Eye (tissue), 1 donor: Measurements from ENCODE around the gene TROAP.

Source experiments
- DNase-seq: peaks from one replicate; pipeline ENCODE4 v3.0.0-alpha.2; 2015

Gene TROAP

DNA sequence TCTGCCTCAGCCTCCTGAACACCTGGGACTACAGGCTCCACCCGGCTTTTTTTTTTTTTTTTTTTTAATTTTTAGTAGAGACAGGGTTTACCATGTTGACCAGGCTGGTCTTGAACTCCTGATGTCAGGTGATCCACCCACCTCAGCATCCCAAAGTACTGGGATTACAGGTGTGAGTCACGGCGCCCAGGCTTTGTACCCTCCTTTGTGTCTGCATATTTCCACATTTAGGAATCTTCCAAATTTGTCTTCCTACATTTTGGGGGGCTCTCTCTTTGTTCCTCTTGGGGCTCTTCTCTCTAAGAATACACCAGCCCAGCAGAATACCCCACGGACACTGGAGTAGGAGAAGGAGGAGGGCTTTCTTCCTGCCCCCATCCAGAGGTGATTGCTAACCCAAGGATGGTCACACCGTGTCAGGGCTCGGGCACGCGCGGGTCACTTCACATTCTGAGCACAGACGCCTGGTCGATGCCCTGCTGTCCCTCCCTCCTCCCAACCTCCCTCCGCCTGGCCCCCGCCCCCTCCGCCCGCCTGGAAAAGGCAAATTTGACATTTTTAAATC lies 21.5 kb downstream of the TROAP start:
- DNase-seq = no peak

DNA sequence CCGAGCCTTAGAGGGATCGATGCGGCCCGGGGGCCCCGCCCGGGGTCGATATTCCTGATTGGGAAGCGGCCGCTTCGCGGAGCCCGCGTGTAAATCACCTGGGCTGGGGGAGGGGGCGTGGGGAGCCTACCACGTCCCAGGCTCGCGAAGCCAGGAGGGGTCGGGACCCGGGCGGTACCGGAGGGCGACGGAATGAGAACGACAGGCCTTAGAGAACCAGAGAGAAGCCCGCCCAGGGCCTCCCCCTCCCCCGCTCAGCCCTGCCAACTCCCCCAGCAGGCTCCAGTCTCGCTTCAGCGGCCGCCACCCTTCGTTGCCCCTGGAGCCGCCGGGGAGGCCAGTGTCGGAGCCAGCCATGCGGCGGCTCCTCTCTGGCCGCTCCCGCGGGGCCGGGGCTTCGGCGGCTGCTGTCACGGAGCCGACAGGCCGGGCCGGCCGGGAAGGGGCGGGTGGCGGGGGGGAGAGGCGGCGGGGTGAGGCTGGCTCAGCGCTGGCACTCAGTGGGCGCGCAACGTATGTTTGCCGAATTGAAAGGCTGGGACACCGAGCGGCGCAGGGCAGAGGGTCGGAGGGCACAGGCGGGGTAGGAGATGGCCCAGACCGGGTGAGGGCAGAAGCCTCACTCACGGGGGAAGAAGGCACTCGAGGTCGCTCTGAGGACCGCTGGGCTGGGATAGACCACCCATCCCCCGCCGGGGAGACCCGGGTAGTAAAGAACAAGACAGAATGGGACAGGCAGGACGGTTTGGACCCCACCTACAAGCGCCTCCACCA lies 22.2 kb downstream of the TROAP start:
- peak; percentile 79 for DNase-seq

DNA sequence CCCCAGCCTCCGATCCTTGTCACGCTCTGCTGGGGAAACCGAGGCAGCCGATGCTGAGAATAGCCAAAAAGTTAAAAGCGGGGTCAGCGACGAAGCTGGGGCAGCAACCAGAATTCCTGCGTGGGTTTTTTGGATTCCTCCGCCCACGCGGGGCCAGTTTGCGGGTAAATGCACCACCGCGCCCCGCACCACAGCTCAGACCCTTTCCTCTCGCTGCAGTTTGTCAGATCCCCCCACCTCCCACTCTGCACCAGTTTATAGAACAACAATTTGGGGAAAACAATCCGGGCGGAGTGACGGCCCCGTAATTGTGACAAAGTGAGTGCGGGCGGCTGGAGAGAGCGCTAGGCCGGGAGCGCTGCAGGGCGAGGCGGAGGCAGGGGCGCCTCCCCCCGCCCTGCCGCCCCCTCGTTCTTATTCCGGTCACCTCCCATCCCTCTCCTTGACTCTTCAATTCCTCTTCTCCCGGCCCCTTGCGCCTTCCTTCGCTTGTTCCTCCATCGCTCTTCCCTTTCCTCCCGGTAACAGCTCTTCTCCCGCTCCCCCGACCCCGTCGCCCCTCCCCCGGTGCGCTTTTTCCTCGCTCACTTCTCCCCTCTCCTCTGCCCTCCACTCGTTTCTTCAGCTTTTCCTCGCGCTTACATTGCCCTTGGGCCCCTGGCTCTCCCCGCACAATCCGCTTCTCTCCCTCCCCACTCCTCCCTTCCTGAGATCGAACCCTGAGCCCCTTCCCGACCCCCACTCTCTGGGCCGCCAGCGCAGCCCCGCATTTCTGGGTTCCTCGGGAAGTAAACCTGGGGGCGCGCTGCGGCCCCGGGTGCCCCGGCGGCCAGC lies 23.0 kb downstream of the TROAP start:
- peak; percentile 63 for DNase-seq

DNA sequence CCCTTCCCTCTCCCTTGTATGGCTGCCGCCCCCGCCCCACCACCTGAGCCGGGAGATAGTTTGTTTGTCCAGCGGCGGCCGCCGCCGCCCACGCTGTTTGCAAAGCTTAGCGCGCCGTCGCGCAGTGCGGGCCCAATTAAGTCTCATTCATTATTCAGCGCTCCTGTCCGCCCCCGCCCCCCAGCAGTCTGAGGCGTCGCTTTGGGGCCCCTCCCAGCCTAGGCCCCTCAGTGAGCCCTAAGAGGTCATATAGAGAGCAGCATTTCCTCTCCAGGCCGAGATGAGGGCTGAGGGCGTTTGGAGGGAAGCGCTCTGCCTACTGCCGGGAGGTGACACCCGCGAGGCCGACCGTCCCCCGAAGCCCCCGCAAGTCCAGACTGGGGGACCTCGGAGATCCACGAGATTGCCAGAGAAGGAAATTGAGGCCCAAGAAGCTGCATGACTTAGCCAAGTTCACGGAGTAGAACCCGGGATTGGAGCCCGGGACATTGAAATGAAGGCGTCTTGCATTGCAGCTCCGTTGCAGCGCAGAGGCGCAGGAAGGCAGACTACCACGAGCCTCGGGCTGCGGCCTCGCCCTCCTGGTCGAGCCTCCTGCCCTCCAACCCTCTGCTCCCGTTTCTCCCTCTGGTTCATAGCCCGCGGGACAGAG lies 23.7 kb downstream of the TROAP start, which contains the start of gene DNAJC22:
TSS of gene DNAJC22 (plus strand) at position 230 of the 652 bp plus-strand sequence. CDS start 1,985 bp downstream, outside the sequence.
- peak; percentile 72 for DNase-seq

DNA sequence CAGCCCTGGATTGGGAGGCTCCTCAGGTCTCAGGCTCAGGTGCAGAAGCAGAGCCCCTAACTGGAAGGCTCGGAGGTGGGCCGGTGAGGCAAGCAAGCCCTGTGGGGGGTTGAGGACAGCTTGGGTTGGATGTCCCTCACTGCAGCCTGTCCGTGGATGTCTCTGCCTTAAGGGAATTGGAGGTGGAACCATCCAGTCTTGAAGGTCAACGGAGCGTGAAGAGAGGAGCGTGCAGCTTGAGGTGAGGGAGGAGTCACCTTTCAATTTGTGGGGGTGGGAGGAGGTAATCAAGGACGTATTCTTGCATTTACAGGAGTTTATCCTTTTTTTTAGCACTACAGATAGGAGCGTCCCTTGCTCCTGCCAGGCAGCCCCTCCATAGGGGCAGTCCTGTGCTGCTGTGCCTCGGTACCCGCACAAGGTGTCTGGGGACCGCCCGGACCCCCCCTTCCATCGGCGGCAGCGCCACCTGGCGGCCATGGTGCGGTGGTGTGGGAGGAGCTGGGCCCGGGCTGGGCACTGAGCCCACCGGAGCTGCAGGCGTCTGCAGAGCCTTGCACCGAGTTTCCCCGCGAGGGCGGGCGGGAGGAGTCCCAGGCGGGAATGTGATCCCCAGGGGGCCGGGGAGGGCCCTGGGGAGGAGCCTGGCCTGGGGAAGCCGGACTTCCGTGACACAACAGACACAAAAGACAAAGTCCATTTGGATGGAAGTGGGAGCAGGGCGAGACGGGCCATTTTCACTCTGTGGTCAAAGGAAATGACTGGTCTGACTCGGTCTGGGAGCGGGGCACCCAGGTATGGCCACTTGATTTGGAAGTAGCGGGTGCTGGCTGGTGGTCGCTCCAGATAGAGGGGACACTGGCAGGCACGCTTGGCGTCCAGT lies 24.5 kb downstream of the TROAP start:
- DNase-seq = peak; percentile 89

DNA sequence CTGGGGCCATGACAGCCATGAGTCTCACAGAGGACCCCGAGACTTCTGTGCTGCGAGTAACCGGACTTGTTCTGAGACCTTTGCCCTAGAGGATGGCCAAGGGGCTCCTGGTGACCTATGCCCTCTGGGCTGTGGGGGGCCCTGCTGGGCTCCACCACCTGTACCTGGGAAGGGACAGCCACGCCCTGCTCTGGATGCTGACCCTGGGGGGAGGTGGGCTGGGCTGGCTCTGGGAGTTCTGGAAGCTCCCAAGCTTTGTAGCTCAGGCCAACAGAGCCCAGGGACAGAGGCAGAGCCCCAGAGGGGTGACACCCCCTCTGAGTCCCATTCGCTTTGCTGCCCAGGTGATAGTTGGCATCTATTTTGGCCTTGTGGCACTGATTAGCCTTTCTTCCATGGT lies 25.7 kb downstream of the TROAP start:
- DNase-seq = no peak

DNA sequence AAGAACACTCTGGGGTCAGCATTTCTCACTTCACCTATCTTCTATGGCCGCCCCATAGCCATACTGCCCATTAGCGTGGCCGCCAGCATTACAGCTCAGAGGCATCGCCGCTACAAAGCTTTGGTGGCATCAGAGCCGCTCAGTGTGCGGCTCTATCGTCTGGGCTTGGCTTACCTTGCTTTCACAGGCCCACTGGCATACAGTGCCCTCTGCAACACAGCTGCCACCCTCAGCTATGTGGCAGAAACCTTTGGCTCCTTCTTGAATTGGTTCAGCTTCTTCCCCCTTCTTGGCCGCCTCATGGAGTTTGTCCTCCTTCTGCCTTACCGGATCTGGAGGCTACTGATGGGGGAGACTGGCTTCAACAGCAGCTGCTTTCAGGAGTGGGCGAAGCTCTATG lies 26.2 kb downstream of the TROAP start:
- DNase-seq = no peak

DNA sequence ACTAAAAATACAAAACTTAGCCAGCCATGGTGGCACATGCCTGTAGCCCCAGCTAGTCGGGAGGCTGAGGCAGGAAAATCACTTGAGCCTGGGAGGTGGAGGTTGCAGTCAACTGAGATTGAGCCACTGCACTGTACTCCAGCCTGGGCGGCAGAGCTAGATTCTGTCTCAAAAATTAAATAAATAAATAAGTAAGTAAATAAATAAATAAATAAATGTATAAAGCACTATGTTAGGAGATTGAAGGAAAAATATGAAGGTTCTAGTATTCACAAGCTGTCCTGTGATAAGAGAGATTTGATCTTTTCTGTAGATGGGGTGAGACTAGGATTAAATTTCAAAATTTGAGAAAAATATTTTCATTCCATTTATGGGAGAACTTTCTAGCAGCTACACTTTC lies 29.3 kb downstream of the TROAP start:
- no peak for DNase-seq

DNA sequence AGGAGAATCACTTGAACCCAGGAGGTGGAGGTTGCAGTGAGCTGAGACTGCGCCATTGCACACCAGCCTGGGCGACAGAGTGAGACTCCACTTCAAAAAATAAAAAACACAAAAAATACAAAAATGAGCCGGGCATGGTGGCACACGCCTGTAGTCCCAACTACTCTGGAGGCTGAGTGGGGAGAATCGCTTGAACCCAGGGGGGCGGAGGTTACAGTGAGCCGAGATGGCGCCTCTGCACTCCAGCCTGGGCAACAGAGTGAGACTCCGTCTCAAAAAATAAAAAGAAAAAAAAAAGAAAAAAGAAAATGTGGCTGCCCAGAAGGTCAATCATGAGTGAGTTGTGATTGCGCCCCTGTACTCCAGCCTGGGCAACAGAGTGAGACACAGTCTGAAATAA lies 32.9 kb downstream of the TROAP start:
- DNase-seq = no peak

DNA sequence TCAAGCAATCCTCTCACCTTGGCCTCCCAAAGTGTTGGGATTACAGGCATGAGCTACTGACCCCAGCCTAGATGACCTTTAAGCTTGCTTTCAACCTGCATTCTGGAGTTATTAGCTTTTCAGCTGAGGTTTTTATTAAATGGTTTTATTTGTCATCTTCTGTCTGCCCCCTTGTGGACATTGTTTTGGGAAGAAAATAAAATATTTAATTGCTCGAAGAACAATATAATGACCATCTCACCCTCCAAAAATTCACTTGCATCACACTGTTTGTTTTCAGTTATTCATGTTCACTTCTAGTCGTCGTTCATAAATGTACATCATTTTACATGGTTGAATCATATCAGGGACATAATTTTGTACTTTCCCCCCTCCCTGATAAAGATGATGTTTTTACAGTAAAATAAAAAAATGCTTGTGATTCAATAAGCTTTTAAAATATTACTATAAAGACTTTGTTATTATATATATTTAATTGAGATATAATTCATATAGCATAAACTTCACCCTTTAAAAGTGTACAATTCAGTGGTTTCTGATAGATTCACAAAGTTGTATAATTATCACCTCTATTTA lies 34.1 kb downstream of the TROAP start:
- no peak for DNase-seq

DNA sequence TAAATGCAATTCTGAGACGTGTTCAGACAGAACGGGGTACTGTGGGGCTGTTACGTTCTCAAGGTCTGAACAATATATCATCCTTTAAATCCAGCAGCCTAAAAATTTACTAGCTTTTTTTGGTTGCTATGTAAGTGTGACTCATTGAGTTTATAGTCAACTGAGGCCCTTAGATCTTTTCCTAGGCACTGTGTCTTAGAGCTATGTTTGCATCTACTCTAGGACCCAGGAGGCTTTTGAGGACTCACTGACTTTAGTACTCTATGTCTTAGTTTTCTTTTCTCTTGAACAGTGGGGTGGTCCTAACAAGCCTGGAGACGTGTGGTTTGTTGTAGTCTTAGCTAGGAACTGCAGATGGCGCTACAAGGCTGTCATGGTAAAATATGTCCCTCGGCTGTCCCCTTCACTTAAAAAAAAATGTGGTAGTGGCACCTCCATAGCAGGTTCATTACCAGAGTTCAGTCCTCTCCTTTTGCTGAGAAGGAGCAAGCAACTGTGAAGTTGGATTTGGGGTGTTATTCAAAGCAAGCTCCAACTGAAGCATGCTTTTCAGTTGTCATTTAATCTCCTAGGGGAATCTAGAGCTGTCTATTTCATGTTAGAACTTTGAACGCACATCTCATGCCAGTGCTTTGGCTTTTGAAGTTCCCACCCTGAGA lies 35.6 kb downstream of the TROAP start:
- DNase-seq = peak; percentile 91

DNA sequence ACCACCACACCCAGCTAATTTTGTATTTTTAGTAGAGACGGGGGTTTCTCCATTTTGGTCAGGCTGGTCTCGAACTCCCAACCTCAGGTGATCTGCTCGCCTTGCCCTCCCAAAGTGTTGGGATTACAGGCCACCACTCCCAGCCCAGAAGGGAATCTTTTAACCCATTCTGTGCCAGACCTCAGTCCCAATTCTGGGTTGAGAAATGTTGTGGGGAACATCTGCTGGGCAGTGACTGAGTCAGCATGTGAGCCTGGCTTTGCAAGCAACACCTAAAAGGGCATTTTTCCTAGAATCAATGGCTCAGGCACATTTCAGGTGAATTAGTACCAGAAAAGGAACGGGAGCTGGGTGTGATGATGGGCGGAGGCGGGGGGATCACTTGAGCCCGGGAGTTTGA lies 36.6 kb downstream of the TROAP start:
- no peak for DNase-seq

DNA sequence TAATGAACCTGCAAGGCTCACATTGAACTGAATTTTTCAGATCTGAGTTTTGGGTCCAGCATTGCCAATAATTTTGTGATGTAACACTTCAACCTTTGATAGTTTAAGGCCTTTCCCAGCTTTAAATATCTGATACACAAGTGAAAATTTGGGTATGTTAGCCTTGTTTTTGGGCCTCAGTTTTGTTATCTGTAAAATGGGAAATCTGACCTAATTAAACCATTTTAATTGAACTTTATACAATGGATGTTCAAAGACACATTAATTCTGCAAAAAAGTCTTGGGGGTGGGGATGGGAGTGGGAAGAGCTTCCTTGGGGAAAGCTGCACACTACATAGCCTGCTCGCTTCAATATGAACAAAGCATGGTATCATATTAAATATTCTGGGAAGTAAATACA lies 39.0 kb downstream of the TROAP start:
- no peak for DNase-seq

DNA sequence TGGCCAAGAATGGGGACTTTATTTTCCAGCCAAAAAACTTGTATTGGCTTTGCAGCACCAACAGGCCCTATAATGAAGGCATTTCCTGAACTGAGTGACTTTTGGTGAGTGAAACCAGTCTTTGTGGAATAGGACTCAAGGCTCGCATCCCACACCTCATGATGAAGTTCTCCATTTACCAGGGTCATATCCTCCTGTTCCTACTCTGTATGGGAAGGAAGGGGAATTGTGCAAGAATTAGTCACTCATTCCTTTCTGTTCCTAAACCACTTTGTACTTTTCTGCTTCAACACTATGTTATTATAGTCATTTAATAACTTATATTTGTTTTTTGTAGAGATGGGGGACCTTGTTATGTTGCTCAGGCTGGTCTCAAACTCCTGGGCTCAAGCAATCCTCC lies 41.9 kb downstream of the TROAP start:
- no peak for DNase-seq

DNA sequence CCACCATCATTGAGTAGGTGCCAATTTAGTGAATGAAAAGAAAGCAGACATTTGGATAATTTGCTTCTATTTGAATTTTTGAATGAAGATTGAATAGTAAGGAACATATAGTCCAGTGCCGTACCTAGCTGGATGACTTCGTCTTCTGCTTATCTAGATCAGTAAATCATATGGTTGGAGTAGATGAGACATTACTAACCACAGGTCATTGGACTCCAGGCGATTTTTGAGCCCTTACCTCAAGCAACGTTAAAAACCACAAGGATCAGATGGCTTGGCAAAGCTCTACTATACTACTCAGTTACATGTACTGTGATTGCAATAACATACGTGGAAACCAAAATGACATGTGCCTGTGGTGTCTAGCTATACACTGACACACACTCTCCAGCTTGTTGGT lies 42.5 kb downstream of the TROAP start:
- no peak for DNase-seq

DNA sequence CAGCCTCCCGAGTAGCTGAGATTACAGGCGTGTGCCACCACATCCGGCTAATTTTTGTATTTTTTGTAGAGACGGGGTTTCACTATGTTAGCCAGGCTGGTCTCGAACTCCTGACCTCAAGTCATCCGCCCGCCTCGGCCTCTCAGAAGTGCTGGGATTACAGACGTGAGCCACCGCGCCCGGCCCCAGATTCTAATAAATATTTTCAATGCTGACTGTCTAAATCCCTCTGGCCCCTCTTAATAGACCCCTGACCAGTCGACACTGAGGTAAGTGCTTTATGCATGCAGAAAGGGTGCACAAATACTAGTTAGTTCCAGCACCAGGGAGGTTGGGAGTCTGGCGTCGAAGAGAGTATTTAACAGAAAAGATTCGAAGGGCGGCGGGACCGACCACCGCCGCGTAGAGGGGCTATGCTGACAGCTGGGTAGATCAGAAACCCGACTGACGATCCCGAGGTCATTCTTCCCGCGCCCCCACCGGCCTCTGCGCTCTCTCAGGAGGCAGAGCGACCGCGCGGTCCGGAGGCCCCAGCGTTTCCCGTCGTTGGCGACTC lies 43.1 kb downstream of the TROAP start:
- no peak for DNase-seq

DNA sequence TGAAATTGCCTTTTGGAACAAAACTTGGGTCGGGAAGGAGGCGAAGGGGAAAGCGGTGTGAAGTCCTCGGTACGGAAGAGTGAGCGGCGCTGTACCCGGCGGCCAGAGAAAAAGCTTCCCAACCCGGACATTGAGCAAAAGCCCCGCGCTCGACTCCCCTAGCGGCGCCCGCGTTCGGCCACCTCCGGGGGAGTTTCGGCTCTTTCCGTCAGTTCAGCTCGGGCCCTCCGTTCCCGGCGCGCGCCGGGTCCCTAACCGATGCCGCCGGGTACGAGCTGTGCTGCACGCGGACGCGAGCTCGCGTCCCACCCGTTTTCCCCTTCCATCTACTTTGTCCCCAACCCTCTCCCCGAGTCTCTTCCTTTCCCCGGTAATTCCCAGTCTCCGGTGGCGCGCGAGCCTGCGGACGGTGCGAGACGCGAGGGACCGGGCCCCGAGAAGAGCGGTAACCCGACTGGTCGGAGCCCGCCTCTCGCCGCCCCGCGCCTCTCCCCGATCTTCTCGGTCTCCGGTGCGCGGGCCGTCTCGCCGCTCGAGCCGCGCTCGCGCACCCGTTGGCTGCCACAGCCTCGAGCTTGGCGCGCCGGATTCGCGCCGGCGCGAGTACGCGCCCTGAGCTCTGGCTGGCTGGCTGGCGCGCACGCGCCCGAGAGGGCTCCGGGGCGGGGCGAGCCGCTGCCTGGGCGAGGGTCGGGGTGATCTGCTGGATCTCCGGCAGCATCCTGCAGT lies 43.8 kb downstream of the TROAP start:
- DNase-seq = peak; percentile 98

DNA sequence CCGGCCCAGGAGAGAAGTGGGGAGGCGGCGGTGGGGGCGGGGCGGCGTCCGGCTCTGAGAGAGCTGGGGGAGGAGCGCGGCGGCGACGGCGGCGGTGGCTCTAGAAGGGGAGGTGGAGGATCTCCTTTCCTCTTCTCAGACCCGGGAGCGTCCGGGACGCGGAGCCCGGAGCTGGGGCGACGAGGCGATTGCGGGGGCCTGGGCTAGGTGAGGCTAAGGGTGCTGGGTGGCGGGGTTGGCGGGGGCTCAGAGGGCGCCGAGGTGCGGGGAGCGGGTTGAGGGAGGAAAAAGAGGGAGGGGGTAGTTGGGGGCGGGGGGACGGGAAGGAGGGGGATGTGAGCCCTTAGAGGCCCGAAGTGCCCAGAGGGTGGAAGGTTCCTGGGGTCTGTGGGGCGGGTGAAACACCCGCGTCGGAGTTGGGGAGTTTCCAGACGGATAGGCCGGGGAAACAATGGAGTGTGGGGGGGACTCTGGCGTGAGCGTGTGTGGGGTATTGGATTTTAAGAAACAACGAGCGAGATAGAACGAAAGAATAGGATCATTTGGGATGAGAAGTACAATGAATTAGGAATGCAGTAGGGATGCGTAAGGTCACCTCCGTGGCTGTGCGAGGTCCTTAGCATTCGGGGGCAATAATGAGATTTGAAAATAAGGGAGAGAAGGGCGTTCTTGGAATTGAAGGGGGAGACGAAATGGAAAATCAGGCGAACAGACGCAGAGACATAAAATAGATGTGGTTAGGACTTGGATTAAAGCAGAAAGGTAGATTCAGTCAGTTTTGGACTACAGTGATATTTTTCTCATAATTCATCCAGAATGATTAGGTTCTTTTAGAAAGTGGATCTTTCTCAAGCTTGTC lies 44.6 kb downstream of the TROAP start, which contains the start of gene SPATS2:
TSS of gene SPATS2 (plus strand) at position 82 of the 859 bp plus-strand sequence. CDS start 93,551 bp downstream, outside the sequence.
- DNase-seq = no peak

DNA sequence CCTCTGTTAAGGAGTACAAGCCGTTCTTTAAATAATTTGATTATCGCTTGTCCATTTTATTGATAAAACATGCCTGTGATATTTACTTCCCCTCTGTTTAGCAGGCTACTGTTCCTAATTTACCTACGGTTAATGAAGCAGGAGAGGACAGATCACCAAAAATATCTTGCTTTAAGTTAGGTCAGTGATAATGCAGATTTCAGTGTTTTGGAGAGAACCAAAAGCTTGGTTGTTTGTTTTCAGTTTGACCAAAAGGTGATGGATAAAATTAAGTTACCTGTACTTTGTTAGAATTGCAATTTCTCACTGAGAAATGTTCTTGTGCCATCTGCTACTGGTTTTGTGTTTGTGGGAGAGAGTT lies 45.2 kb downstream of the TROAP start:
- DNase-seq = no peak
